ENCODE data around the gene NEDD1.

Gene NEDD1

DNA sequence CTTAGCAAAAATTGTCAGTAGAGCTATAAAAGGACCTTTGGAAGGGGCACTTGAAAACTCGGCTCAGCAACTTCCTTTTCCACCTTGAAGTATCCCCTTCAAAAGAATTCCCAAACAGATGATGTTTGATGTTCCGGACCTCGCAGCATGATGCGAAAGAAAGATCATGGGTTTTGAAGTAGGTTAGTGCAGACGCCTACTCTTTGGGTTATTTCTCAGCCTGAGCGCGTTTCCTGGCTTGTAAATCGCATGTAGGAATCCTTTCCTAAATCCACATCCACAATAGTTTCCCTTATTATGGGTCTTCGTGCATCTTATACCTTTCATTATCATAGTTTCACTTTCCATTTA, 584 bp upstream of the NEDD1 start:
- Histone ChIP-seq H3K9ac (ENCODE audit: low read length) (peak overlapping the region; percentile 26), H3K9me3 (ENCODE audit: low read length) (no peaks in the 10 kb centered on the region), H3K36me3 (ENCODE audit: insufficient read depth, low read length) (no peaks in the 10 kb centered on the region), H3K4me1 (ENCODE audit: insufficient read depth, low read length) (peaks cover 11% of the 10 kb centered on the region), H3K27ac (ENCODE audit: low read depth, low read length) (peak overlapping the region; percentile 70), H3K4me3 (ENCODE audit: low read depth in 1 of 2, low read length in 2 of 2) (peak overlapping the region; percentile 54 to 72), H3K27me3 (ENCODE audit: control insufficient read depth in 1 of 2, insufficient read depth in 2 of 2, low read length in 2 of 2) (no peaks in the 10 kb centered on the region)

DNA sequence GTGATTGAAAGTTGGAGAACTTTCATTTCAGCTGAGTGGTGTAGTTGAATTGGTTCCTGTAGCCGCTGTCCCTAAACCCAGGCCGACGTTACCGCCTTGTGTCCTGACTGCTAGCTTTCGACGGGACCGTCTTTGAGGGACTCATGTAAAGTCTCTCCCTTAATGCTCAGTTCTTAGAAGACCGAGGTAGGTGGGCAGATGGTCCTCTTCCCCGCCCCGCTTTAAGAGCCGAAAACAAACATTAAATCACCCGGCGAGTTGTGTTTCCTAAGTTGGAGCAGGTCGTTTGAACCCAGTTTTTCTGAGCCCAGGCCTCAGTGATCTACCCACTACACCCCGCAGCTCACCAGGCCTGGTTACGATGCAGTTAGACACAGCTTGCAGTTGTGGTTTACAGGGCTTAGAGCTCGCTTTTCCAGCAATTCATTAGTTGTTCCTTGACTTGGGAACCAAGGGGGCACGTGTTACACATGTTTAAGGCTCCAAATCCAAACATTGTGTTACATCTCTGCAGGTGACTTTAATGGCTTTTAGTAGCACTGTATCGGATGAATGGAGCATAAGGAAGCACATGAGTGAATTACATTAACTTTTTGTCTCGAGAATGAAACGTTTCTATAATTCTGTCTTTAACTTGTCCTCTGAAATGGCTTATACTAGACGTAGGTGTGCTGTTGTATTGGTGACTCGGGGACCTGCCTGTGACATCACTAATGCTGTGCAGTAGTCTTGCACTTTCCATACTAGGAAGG, 790 bp downstream of the NEDD1 start:
- H3K9me3 ChIP-seq (ENCODE audit: low read length), result no peaks in the 10 kb centered on the region
- peak overlapping the region; percentile 54 to 72 for H3K4me3 ChIP-seq (ENCODE audit: low read depth in 1 of 2, low read length in 2 of 2)
- H3K27me3 ChIP-seq (ENCODE audit: control insufficient read depth in 1 of 2, insufficient read depth in 2 of 2, low read length in 2 of 2), result no peaks in the 10 kb centered on the region
- no peaks in the 10 kb centered on the region for H3K36me3 ChIP-seq (ENCODE audit: insufficient read depth, low read length)
- H3K9ac ChIP-seq (ENCODE audit: low read length), result peak overlapping the region; percentile 43
- peaks cover 15% of the 10 kb centered on the region for H3K4me1 ChIP-seq (ENCODE audit: insufficient read depth, low read length)
- H3K27ac ChIP-seq (ENCODE audit: low read depth, low read length), result peak overlapping the region; percentile 70

- H3K9me3 ChIP-seq (ENCODE audit: low read length), result no peaks in the 10 kb centered on the region
- no peaks in the 10 kb centered on the region for H3K27me3 ChIP-seq (ENCODE audit: control insufficient read depth in 1 of 2, insufficient read depth in 2 of 2, low read length in 2 of 2)
- no peak overlapping the region for H3K27ac ChIP-seq (ENCODE audit: low read depth, low read length)
- H3K4me3 ChIP-seq (ENCODE audit: low read depth in 1 of 2, low read length in 2 of 2), result peak overlapping the region in 1 of 2 donors; percentile 72
- peak overlapping the region; percentile 43 for H3K9ac ChIP-seq (ENCODE audit: low read length)
- H3K4me1 ChIP-seq (ENCODE audit: insufficient read depth, low read length), result peaks cover 15% of the 10 kb centered on the region
- no peaks in the 10 kb centered on the region for H3K36me3 ChIP-seq (ENCODE audit: insufficient read depth, low read length)
These were observed 1.3 kb downstream of the NEDD1 start for GRCh38 chr12:96908423-96908675.

DNA sequence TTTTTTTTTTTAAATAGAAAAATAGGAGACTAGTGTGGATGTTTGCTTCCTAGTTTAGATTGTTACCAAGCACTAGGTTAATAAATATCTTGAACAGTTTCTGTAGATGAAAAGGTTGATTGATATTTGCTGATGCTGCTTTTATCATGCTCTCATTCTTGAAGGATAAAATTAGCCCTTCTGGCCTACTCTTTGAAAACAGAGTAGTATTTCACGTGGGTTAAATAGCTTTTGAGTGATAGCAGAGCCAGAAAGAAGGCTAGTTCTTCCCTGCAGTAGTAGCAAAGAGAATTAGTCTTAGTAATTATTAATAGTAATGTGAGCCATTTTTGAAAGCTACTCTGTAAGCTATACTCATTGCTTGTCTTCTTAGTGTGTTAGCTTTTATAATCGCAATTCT, 5.2 kb downstream of the NEDD1 start:
- H3K4me1 ChIP-seq (ENCODE audit: insufficient read depth, low read length), result peaks cover 15% of the 10 kb centered on the region
- H3K9ac ChIP-seq (ENCODE audit: low read length), result no peak overlapping the region
- H3K36me3 ChIP-seq (ENCODE audit: insufficient read depth, low read length), result no peaks in the 10 kb centered on the region
- no peaks in the 10 kb centered on the region for H3K27me3 ChIP-seq (ENCODE audit: control insufficient read depth in 1 of 2, insufficient read depth in 2 of 2, low read length in 2 of 2)
- H3K4me3 ChIP-seq (ENCODE audit: low read depth in 1 of 2, low read length in 2 of 2), result no peak overlapping the region
- H3K9me3 ChIP-seq (ENCODE audit: low read length), result no peaks in the 10 kb centered on the region
- no peak overlapping the region for H3K27ac ChIP-seq (ENCODE audit: low read depth, low read length)

- Histone ChIP-seq H3K9me3 (ENCODE audit: low read length) (no peaks in the 10 kb centered on the region), H3K9ac (ENCODE audit: low read length) (no peak overlapping the region), H3K27ac (ENCODE audit: low read depth, low read length) (no peak overlapping the region), H3K27me3 (ENCODE audit: control insufficient read depth in 1 of 2, insufficient read depth in 2 of 2, low read length in 2 of 2) (no peaks in the 10 kb centered on the region), H3K4me1 (ENCODE audit: insufficient read depth, low read length) (peaks cover 11% of the 10 kb centered on the region), H3K36me3 (ENCODE audit: insufficient read depth, low read length) (no peaks in the 10 kb centered on the region), H3K4me3 (ENCODE audit: low read depth in 1 of 2, low read length in 2 of 2) (no peak overlapping the region)
These were observed 5.9 kb downstream of the NEDD1 start for GRCh38 chr12:96912943-96913342.

GRCh38 chr12:96919510-96920210, 12.6 kb downstream of the NEDD1 start:
- H3K36me3 ChIP-seq (ENCODE audit: insufficient read depth, low read length), result peaks cover under 1% of the 10 kb centered on the region
- no peaks in the 10 kb centered on the region for H3K9me3 ChIP-seq (ENCODE audit: low read length)
- no peaks in the 10 kb centered on the region for H3K4me1 ChIP-seq (ENCODE audit: insufficient read depth, low read length)
- no peak overlapping the region for H3K27ac ChIP-seq (ENCODE audit: low read depth, low read length)
- H3K27me3 ChIP-seq (ENCODE audit: control insufficient read depth in 1 of 2, insufficient read depth in 2 of 2, low read length in 2 of 2), result no peaks in the 10 kb centered on the region
- H3K9ac ChIP-seq (ENCODE audit: low read length), result no peak overlapping the region
- no peak overlapping the region for H3K4me3 ChIP-seq (ENCODE audit: low read depth in 1 of 2, low read length in 2 of 2)

GRCh38 chr12:96948782-96949181, 41.7 kb downstream of the NEDD1 start:
- H3K36me3 ChIP-seq (ENCODE audit: insufficient read depth, low read length), result peaks cover 4% of the 10 kb centered on the region
- no peak overlapping the region for H3K4me3 ChIP-seq (ENCODE audit: low read depth in 1 of 2, low read length in 2 of 2)
- H3K27me3 ChIP-seq (ENCODE audit: control insufficient read depth in 1 of 2, insufficient read depth in 2 of 2, low read length in 2 of 2), result no peaks in the 10 kb centered on the region

DNA sequence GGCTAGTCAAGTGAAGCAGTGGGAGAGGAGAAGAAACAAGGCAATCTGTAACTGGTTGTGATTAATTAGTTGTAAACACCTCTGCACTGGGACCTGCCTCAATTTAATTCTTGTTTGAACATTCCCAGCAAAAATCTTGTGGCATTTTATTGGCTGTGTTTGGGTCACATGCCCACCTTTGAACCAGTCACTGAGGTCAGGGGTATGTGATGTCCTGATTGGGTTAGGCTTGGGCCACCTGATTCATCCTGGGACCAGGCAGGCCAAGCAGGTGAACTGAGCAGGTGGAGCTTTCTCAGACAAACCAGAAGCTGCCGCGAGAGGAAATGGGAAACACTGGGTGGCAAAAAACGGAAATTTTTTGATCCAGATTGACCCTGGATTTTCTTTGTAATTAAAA, 72.5 kb downstream of the NEDD1 start:
- H3K9me3 ChIP-seq (ENCODE audit: low read length), result no peaks in the 10 kb centered on the region
- no peaks in the 10 kb centered on the region for H3K27me3 ChIP-seq (ENCODE audit: control insufficient read depth in 1 of 2, insufficient read depth in 2 of 2, low read length in 2 of 2)
- no peaks in the 10 kb centered on the region for H3K4me1 ChIP-seq (ENCODE audit: insufficient read depth, low read length)
- no peak overlapping the region for H3K9ac ChIP-seq (ENCODE audit: low read length)
- H3K36me3 ChIP-seq (ENCODE audit: insufficient read depth, low read length), result no peaks in the 10 kb centered on the region
- no peak overlapping the region for H3K4me3 ChIP-seq (ENCODE audit: low read depth in 1 of 2, low read length in 2 of 2)
- H3K27ac ChIP-seq (ENCODE audit: low read depth, low read length), result no peak overlapping the region

More at GRCh38 chr12:96948782-96949181, 41.7 kb downstream of the NEDD1 start:
- Histone ChIP-seq H3K27ac (ENCODE audit: low read depth, low read length) (no peak overlapping the region), H3K9ac (ENCODE audit: low read length) (no peak overlapping the region), H3K9me3 (ENCODE audit: low read length) (no peaks in the 10 kb centered on the region), H3K4me1 (ENCODE audit: insufficient read depth, low read length) (no peaks in the 10 kb centered on the region)

- Histone ChIP-seq H3K36me3 (ENCODE audit: insufficient read depth, low read length) (no peaks in the 10 kb centered on the region), H3K27me3 (ENCODE audit: control insufficient read depth in 1 of 2, insufficient read depth in 2 of 2, low read length in 2 of 2) (peaks cover 3 to 6% of the 10 kb centered on the region in 2 donors), H3K4me3 (ENCODE audit: low read depth in 1 of 2, low read length in 2 of 2) (no peak overlapping the region), H3K4me1 (ENCODE audit: insufficient read depth, low read length) (no peaks in the 10 kb centered on the region), H3K9ac (ENCODE audit: low read length) (no peak overlapping the region), H3K27ac (ENCODE audit: low read depth, low read length) (no peak overlapping the region), H3K9me3 (ENCODE audit: low read length) (no peaks in the 10 kb centered on the region)
These were observed 73.9 kb downstream of the NEDD1 start for GRCh38 chr12:96980991-96981414.

DNA sequence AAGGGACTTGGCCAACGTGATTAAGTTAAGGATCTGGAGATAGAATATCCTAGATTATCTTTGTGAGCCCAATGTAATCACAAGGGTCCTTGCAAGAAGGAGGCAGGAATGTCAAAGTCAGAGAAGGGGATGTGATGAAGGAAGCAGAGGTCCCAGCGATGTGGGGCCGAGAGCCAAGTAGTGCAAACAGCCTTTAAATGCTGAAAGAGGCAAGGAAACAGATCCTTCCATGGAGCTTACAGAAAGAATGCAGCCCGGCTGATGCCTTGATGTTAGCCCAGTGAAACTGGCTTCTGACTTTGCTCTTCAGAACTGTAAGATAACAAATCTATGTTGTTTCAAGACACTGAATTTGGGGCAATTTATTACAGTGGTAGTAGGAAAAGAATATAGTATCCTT, 74.9 kb downstream of the NEDD1 start:
- no peak overlapping the region for H3K27ac ChIP-seq (ENCODE audit: low read depth, low read length)

GRCh38 chr12:96982671-96983070, 75.6 kb downstream of the NEDD1 start:
- Histone ChIP-seq H3K27ac (ENCODE audit: low read depth, low read length) (no peak overlapping the region), H3K9ac (ENCODE audit: low read length) (no peak overlapping the region), H3K9me3 (ENCODE audit: low read length) (no peaks in the 10 kb centered on the region), H3K4me1 (ENCODE audit: insufficient read depth, low read length) (no peaks in the 10 kb centered on the region), H3K27me3 (ENCODE audit: control insufficient read depth in 1 of 2, insufficient read depth in 2 of 2, low read length in 2 of 2) (peaks cover 3 to 9% of the 10 kb centered on the region in 2 donors), H3K36me3 (ENCODE audit: insufficient read depth, low read length) (no peaks in the 10 kb centered on the region), H3K4me3 (ENCODE audit: low read depth in 1 of 2, low read length in 2 of 2) (no peak overlapping the region)

More for the DNA sequence above, 74.9 kb downstream of the NEDD1 start:
- Histone ChIP-seq H3K9ac (ENCODE audit: low read length) (no peak overlapping the region), H3K4me3 (ENCODE audit: low read depth in 1 of 2, low read length in 2 of 2) (no peak overlapping the region), H3K36me3 (ENCODE audit: insufficient read depth, low read length) (no peaks in the 10 kb centered on the region), H3K4me1 (ENCODE audit: insufficient read depth, low read length) (no peaks in the 10 kb centered on the region), H3K27me3 (ENCODE audit: control insufficient read depth in 1 of 2, insufficient read depth in 2 of 2, low read length in 2 of 2) (peaks cover 3 to 9% of the 10 kb centered on the region in 2 donors), H3K9me3 (ENCODE audit: low read length) (no peaks in the 10 kb centered on the region)
